Psoas muscle (tissue), 8 donors: ENCODE data around the gene PLPPR5. TPM values are rescaled to one million over a fixed set of nuclear protein-coding genes. Genes with fewer than 3 reads are reported as not detected.

Experiments used
- ATAC-seq, 4 donors: fragments of 200-7000 bp; cut with Tn5 transposase; one replicate each; pipeline ENCODE4 v1.9.1; 2020; ENCODE audit warnings: moderate library complexity in 3 of 4, mild to moderate bottlenecking in 2 of 4
- DNase-seq, 2 donors: peaks; one replicate each; pipeline ENCODE4 v3.0.0-alpha.2; 2020
- H3K27ac ChIP-seq: fragments of 200-600 bp; one replicate; pipeline ENCODE4 v1.8.0; 2022
- H3K27me3 ChIP-seq, 3 donors: fragments of 200-600 bp in 1 of 3; one replicate each; pipeline versions ENCODE4 v1.6.1 to v1.8.0; 2013 to 2022; ENCODE audit warnings: low read length in 2 of 3, mild to moderate bottlenecking in 2 of 3, moderate library complexity in 1 of 3; ENCODE audit not compliant: insufficient read depth in 3 of 3
- H3K36me3 ChIP-seq, 2 donors: fragments of 200-600 bp in 1 of 2; one replicate each; pipeline versions ENCODE4 v1.6.1 to v1.8.0; 2013 to 2022; ENCODE audit warnings: low read depth in 1 of 2, mild to moderate bottlenecking in 1 of 2, moderate library complexity in 1 of 2; ENCODE audit not compliant: insufficient read depth in 1 of 2
- H3K4me1 ChIP-seq: fragments of 200-600 bp; one replicate; pipeline ENCODE4 v1.8.0; 2022
- H3K4me3 ChIP-seq: fragments of 200-600 bp; one replicate; pipeline ENCODE4 v1.8.0; 2022; ENCODE audit warnings: mild to moderate bottlenecking
- H3K9me3 ChIP-seq: fragments of 200-600 bp; one replicate; pipeline ENCODE4 v1.8.0; 2022
- CTCF ChIP-seq: fragments of 200-600 bp; IDR thresholded peaks from one replicate; pipeline ENCODE4 v1.8.0; 2022; ENCODE audit warnings: antibody characterized with exemption
- WGBS, 3 donors: extraction: QIAGEN DNeasy Blood & Tissue Kit; methylation state at CpG; one replicate each; pipeline versions ENCODE4 v1.1.6 to v1.1.7; 2013; 5-methylcytosine and 5-hydroxymethylcytosine counted together
- intact Hi-C, 2 donors: fragments of 100-400 bp; cut with DNase I; formaldehyde crosslinking; loops; one replicate each; pipeline versions ENCODE4 v1.11.0 to v1.14.2; 2022
- polyA plus RNA-seq, 3 donors: library from polyadenylated mRNA; stranded (reverse); fragments of 200-250 nt; gene quantifications; one replicate each; pipeline ENCODE4 v1.2.3, GENCODE V29; 2013
- total RNA-seq, 4 donors: library from RNA; stranded (reverse); fragmentation: NEBNext Ultra II Directional in 2 of 4; extraction: Animal tissue kit (Norgen Biotek cat#: 25700) in 2 of 4; gene quantifications; one replicate each; pipeline versions ENCODE4 v1.2.1 to v1.2.4, GENCODE V29; 2021 to 2023
- donor health status: healthy with polysubstance abuse.
- donor health status: DM: no; HTN: no; CAD: no; lungs with moderate emphysema.
- donor health status: Bipolar disorder and iron deficiency.
- donor health status: healthy.
- donor health status: DM: yes; HTN: yes; CAD: no.
- donor health status: DM: no; HTN: no; CAD: no.
- donor health status: DM: no; HTN: no; CAD: no.
- donor health status: DM: yes; HTN: yes; CAD: no.

The PLPPR5 gene
- total and polyA plus RNA-seq, 7 donors = 0.01 TPM; not detected in 6

GRCh38 chr1:98923667-98924066 is 81.0 kb downstream of the PLPPR5 start:
- ATAC-seq = no peak
- intact Hi-C loops = no loop called here
- H3K9me3 ChIP-seq = no peaks in the 10 kb centered on the region
- no peak overlapping the region for H3K4me3 ChIP-seq
- H3K27ac ChIP-seq = no peak overlapping the region
- H3K4me1 ChIP-seq = no peaks in the 10 kb centered on the region
- no peak for TF ChIP-seq CTCF
- DNase-seq = no peak
- H3K27me3 ChIP-seq = no peaks in the 10 kb centered on the region
- no peaks in the 10 kb centered on the region for H3K36me3 ChIP-seq
- 83 to 87% (median 83%) methylated on average over 4 of the region's 4 CpGs for WGBS, 3 donors

- Histone ChIP-seq H3K27ac (no peak overlapping the region), H3K9me3 (no peaks in the 10 kb centered on the region), H3K4me1 (no peaks in the 10 kb centered on the region), H3K27me3 (no peaks in the 10 kb centered on the region), H3K4me3 (no peak overlapping the region), H3K36me3 (no peaks in the 10 kb centered on the region)
- intact Hi-C loops = no loop called here
- TF ChIP-seq CTCF = no peak
- 79 to 92% (median 90%) methylated on average over 2 of the region's 2 CpGs for WGBS, 3 donors
- ATAC-seq (no peak), DNase-seq (no peak)
These were observed 82.8 kb downstream of the PLPPR5 start for GRCh38 chr1:98921817-98922216.

GRCh38 chr1:98920441-98921110 is 84.1 kb downstream of the PLPPR5 start:
- Histone ChIP-seq H3K4me1 (no peaks in the 10 kb centered on the region), H3K27ac (no peak overlapping the region), H3K36me3 (no peaks in the 10 kb centered on the region), H3K27me3 (no peaks in the 10 kb centered on the region), H3K9me3 (no peaks in the 10 kb centered on the region), H3K4me3 (no peak overlapping the region)
- intact Hi-C loops = no loop called here
- DNase-seq (no peak), ATAC-seq (no peak)
- WGBS, 3 donors = 39 to 50% (median 44%) methylated on average over 2 of the region's 2 CpGs
- no peak for TF ChIP-seq CTCF

GRCh38 chr1:98919652-98920051 is 85.0 kb downstream of the PLPPR5 start:
- no peaks in the 10 kb centered on the region for H3K4me1 ChIP-seq
- no peaks in the 10 kb centered on the region for H3K36me3 ChIP-seq
- H3K27ac ChIP-seq = no peak overlapping the region
- no peaks in the 10 kb centered on the region for H3K9me3 ChIP-seq
- H3K4me3 ChIP-seq = no peak overlapping the region
- TF ChIP-seq CTCF = no peak
- intact Hi-C loops = no loop called here
- DNase-seq (no peak), ATAC-seq (no peak)
- 84 to 86% (median 85%) methylated on average over 2 of the region's 2 CpGs for WGBS, 3 donors
- no peaks in the 10 kb centered on the region for H3K27me3 ChIP-seq

- H3K9me3 ChIP-seq = no peaks in the 10 kb centered on the region
- H3K36me3 ChIP-seq = no peaks in the 10 kb centered on the region
- WGBS, 3 donors = 68 to 77% (median 71%) methylated on average over 1 of the region's 1 CpG
- intact Hi-C loops = no loop called here
- H3K27me3 ChIP-seq = no peaks in the 10 kb centered on the region
- H3K27ac ChIP-seq = no peak overlapping the region
- DNase-seq (no peak), ATAC-seq (no peak)
- H3K4me1 ChIP-seq = no peaks in the 10 kb centered on the region
- TF ChIP-seq CTCF = no peak
- no peak overlapping the region for H3K4me3 ChIP-seq
These were observed 85.5 kb downstream of the PLPPR5 start for GRCh38 chr1:98919211-98919610.
